H1 (cell line): ENCODE data around the gene DHRS7B. TPM values are rescaled to one million over a fixed set of nuclear protein-coding genes. Genes with fewer than 3 reads are reported as not detected.

Source experiments
- CBX5 ChIP-seq: fragments of 300-800, 300-1000 bp; sonication (generic); IDR thresholded peaks from 2 replicates; pipeline ENCODE4 v1.7.1; 2016; ENCODE audit warnings: antibody characterized with exemption, low read length, low read depth
- CEBPB ChIP-seq: IDR thresholded peaks from 2 replicates; pipeline ENCODE4 v1.6.1; 2012; ENCODE audit warnings: low read depth, low read length
- CHD7 ChIP-seq: fragments of 300-600 bp; sonication (generic); IDR thresholded peaks from 2 replicates; pipeline ENCODE4 v1.7.1; 2012; ENCODE audit warnings: low read length, moderate library complexity, mild to moderate bottlenecking, inconsistent platforms; ENCODE audit not compliant: insufficient replicate concordance
- EP300 ChIP-seq, 2 experiments: IDR thresholded peaks; 1 replicate in 1 of 2; 2 replicates in 1 of 2; pipeline ENCODE4 v1.6.1; 2011 to 2012; ENCODE audit warnings: low read depth in 2 of 2, low read length in 2 of 2, mild to moderate bottlenecking in 2 of 2, borderline replicate concordance in 1 of 2, inconsistent platforms in 1 of 2, moderate library complexity in 1 of 2
- JUND ChIP-seq: IDR thresholded peaks from 2 replicates; pipeline ENCODE4 v1.6.1; 2011; ENCODE audit warnings: mild to moderate bottlenecking, improper control_type of control experiment, low read length
- NANOG ChIP-seq: IDR thresholded peaks from 2 replicates; pipeline ENCODE4 v1.6.1; 2011; ENCODE audit warnings: low read length, low read depth, mild to moderate bottlenecking, inconsistent platforms; ENCODE audit not compliant: insufficient read depth, poor library complexity, severe bottlenecking
- POU5F1 ChIP-seq: IDR thresholded peaks from 2 replicates; pipeline ENCODE4 v1.6.1; 2011; ENCODE audit warnings: low read depth, mild to moderate bottlenecking, low read length, moderate library complexity
- polyA plus RNA-seq, 7 experiments: library from polyadenylated mRNA; depleted of rRNA in 3 of 7; stranded (reverse) in 5 of 7; unstranded in 2 of 7; fragments of >200 nt in 5 of 7; fragments of 200-250 nt in 2 of 7; gene quantifications; 1 replicate in 5 of 7; 2 replicates in 1 of 7; 4 replicates in 1 of 7; pipeline versions ENCODE4 v1.2.1 to v1.2.3, GENCODE V29; 2011 to 2013; ENCODE audit warnings: missing spikeins in 2 of 7, mixed read lengths in 2 of 7
- total RNA-seq: library from RNA; stranded (reverse); fragmentation: NEBNext Ultra II Directional; extraction: Animal tissue kit (Norgen Biotek cat#: 25700); gene quantifications from 2 replicates; pipeline ENCODE4 v1.2.1, GENCODE V29; 2021
- TF ChIP-seq, protein P1 (sequence below): IDR thresholded peaks from 2 replicates; pipeline ENCODE4 v1.6.1; 2012; ENCODE audit warnings: low read length, inconsistent platforms

DHRS7B gene
- total and polyA plus RNA-seq, 2 of the 8 experiments (the other 6 are each of a cell fraction or from before 2014, with no cell fraction given): 11.0 to 27.9 TPM

DNA sequence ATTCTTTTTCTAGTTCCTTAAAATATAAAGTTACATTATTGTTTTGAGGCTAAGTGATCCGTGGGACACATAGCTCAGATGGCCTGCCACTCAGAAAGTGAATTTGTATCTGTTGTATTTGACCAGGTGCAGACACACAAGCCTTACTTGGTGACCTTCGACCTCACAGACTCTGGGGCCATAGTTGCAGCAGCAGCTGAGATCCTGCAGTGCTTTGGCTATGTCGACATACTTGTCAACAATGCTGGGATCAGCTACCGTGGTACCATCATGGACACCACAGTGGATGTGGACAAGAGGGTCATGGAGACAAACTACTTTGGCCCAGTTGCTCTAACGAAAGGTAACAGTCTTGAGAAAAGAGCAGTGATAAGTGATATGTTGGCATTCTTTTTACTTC is 56.7 kb downstream of the DHRS7B start (continued):
- no peak for TF ChIP-seq CHD7
- no peak for TF ChIP-seq CBX5
- no peak for TF ChIP-seq NANOG
- no peak for TF ChIP-seq JUND
- TF ChIP-seq, protein P1, sequence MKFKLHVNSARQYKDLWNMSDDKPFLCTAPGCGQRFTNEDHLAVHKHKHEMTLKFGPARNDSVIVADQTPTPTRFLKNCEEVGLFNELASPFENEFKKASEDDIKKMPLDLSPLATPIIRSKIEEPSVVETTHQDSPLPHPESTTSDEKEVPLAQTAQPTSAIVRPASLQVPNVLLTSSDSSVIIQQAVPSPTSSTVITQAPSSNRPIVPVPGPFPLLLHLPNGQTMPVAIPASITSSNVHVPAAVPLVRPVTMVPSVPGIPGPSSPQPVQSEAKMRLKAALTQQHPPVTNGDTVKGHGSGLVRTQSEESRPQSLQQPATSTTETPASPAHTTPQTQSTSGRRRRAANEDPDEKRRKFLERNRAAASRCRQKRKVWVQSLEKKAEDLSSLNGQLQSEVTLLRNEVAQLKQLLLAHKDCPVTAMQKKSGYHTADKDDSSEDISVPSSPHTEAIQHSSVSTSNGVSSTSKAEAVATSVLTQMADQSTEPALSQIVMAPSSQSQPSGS: no peak
- no peak for TF ChIP-seq EP300 (IDR thresholded peaks at IDR 0.05; ENCODE audit: borderline replicate concordance in 1 of 2, low read depth in 2 of 2, low read length in 2 of 2)
- no peak for TF ChIP-seq CEBPB
- no peak for TF ChIP-seq POU5F1
